ENCODE data around the gene ESPN.

DNA sequence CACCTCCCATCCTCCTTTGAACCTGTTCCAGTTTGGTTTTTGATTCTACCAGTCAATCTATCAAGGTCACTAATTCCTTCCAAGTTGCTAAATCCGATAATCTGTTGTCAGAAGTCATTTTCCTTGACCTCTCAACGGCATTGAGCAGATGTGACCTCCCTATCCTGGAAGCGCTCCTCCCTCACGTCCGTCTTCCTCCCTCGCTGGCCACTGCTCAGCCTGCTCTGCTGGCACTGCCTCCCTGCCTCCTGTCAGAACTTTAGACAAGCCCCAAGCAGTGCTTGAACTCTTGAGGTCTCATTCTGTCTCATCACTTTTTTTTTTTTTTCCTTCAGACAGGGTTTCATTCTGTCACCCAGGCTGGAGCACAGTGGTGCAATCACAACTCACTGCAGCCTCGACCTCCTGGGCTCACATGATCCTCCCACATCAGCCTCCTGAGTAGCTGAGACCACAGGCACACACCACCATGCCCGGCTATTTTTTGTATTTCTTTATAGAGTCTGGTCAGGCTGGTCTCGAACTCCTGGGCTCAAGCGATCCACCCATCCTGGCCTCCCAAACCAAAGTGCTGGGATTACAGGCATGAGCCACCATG lies 26.6 kb upstream of the ESPN start:
- no peak for TF ChIP-seq ZNF274 (IDR thresholded peaks at IDR 0.05; ENCODE audit: low read depth, low read length)
- TF ChIP-seq YY1 (IDR thresholded peaks at IDR 0.05; ENCODE audit: insufficient read depth, insufficient read length): no peak
- TF ChIP-seq SUZ12 (IDR thresholded peaks at IDR 0.05; ENCODE audit: extremely low read depth, insufficient read depth, insufficient read length): no peak

Data from NT2/D1 (cell line).